Measurements from ENCODE around the gene CAPN1.

The CAPN1 gene

DNA sequence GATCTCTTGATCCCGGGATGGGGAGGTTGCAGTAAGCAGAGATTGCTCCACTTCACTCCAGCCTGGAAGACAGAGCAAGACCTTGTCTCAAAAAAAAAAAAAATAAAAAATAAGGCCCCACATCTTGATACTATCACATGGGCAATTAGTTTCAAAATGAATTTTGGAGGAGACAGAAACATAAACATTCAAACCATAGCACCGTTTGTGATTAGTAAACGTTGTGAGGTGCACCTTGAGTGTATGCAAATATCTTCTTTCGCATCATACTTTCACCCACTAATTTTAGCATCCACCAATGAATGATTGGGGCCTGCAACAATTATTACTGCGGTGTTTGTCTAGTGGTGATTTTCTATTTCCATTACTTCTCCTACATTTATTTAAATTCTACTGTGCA lies 22.7 kb upstream of the CAPN1 start:
- no peak for TF ChIP-seq CTCF (IDR thresholded peaks at IDR 0.05; ENCODE audit: low read depth, low read length, missing control alignments)
- no peak for DNase-seq (ENCODE audit: low read depth)
- in situ Hi-C loops (cut with HindIII; ENCODE audit: low sequenced_read_pairs): no loop called here
- H3K4me3 ChIP-seq (ENCODE audit: low read depth, low read length): no peak overlapping the region

DNA sequence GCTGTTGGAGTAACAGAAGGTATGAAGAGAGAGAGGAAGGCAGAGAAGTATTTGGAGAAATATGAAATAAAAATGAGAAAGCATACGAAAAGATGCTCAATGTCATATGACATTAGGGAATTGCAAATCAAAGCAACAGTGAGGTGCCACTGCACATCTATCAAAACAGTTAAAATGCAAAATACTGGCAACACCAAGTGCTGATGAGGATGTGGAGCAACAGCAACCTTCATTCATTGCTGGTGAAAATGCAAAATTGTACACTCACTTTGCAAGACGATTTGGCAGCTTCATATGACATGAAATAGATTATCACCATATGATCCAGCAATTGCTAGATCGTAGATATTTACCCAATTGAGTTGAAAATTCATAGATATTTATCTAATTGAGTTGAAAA lies 21.1 kb upstream of the CAPN1 start:
- TF ChIP-seq CTCF (IDR thresholded peaks at IDR 0.05; ENCODE audit: low read depth, low read length, missing control alignments): no peak
- no peak for DNase-seq (ENCODE audit: low read depth)
- no peak overlapping the region for H3K4me3 ChIP-seq (ENCODE audit: low read depth, low read length)
- in situ Hi-C loops (cut with HindIII; ENCODE audit: low sequenced_read_pairs): no loop called here

DNA sequence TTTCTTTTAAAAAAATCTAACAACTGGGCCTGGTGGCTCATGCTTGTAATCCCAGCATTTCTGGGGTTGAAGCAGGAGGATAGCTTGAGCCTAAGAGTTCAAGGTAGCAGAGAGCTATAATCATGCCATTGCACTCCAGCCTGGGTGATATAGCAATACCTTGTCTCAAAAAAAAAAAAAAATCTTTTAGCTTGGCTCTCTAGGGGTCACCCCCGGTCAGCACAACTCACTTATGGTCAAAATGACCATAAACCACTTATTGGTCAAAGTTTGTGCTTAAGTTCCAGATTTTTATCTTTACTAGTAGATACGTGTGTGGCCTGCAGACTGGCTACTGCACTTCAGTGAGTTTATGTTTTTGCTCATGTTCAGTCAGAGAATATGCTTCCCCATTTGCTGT lies 18.0 kb upstream of the CAPN1 start:
- no peak overlapping the region for H3K4me3 ChIP-seq (ENCODE audit: low read depth, low read length)
- in situ Hi-C loops (cut with HindIII; ENCODE audit: low sequenced_read_pairs): no loop called here
- DNase-seq (ENCODE audit: low read depth): no peak
- no peak for TF ChIP-seq CTCF (IDR thresholded peaks at IDR 0.05; ENCODE audit: low read depth, low read length, missing control alignments)

DNA sequence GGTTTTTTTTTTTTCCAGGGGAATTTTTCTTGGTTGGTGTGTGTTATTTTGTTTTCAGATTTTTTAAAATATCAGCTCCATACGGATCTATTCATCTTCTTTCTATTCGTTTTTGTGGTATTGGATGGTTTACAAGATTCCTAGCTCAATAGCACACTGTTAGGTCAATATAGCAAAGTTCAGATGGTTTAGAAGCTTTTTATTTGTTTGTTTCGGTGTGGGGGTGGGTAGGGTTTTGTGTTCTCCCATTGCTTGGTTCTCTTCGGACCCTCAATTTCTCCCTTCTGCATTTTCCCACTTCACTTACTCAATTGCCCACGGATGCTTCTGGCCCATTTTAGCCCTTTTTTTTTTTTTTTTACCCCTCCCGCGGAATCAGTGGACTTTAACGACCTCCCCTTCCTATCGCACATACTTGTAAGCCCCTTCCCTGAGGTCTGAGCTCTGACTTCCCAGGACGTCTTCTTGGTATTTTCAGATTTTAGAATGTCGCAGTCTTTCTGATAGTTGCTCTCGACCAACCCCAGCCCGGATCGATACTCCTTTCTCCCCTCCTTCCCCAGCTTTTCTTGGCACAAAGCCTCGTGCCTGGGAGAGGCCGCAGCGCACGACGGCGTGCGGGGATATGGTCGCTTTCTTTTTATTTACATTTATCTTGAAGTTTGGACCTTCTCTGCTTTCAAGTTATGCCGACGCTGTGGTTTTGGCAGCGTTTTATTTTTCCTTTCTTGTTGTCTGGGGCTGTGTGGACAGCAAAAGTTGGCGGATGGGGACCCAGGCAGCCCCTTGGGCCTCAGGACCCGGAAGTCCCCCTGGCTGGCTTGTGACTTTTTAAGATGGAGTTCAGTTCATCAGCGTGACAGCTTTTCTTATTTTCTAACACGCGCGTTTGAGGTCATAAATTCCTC lies 16.1 kb upstream of the CAPN1 start:
- H3K4me3 ChIP-seq (ENCODE audit: low read depth, low read length): no peak overlapping the region
- in situ Hi-C loops (cut with HindIII; ENCODE audit: low sequenced_read_pairs): no loop called here

GRCh38 chr11:65166893-65167292 lies 14.8 kb upstream of the CAPN1 start:
- in situ Hi-C loops (cut with HindIII; ENCODE audit: low sequenced_read_pairs): no loop called here
- TF ChIP-seq CTCF (IDR thresholded peaks at IDR 0.05; ENCODE audit: low read depth, low read length, missing control alignments): no peak
- no peak for DNase-seq (ENCODE audit: low read depth)

More for the DNA sequence above, 16.1 kb upstream of the CAPN1 start:
- TF ChIP-seq CTCF (IDR thresholded peaks at IDR 0.05; ENCODE audit: low read depth, low read length, missing control alignments): no peak
- DNase-seq (ENCODE audit: low read depth): no peak

GRCh38 chr11:65167656-65168055 lies 14.1 kb upstream of the CAPN1 start:
- in situ Hi-C loops (cut with HindIII; ENCODE audit: low sequenced_read_pairs): no loop called here
- DNase-seq (ENCODE audit: low read depth): no peak
- TF ChIP-seq CTCF (IDR thresholded peaks at IDR 0.05; ENCODE audit: low read depth, low read length, missing control alignments): no peak
- H3K4me3 ChIP-seq (ENCODE audit: low read depth, low read length): no peak overlapping the region

More at GRCh38 chr11:65166893-65167292, 14.8 kb upstream of the CAPN1 start:
- H3K4me3 ChIP-seq (ENCODE audit: low read depth, low read length): no peak overlapping the region
